SU-DHL-6 (cell line): Measurements from ENCODE around the gene CALML3.

Source experiments
- EZH2phosphoT487 ChIP-seq: fragments of 200-600 bp; sonication (generic), shearing (Covaris generic); conservative IDR thresholded peaks from 2 replicates; pipeline ENCODE4 v1.6.1; 2018; ENCODE audit warnings: mild to moderate bottlenecking, antibody characterized with exemption, low read length, moderate library complexity, mixed read lengths
- TF ChIP-seq, protein P1 (sequence below): fragments of 200-600 bp; sonication (generic); IDR thresholded peaks from one replicate; pipeline ENCODE4 v1.5.1; 2017; ENCODE audit warnings: antibody characterized with exemption, mild to moderate bottlenecking, low read length, moderate library complexity; ENCODE audit not compliant: insufficient read depth, poor library complexity, severe bottlenecking

DNA sequence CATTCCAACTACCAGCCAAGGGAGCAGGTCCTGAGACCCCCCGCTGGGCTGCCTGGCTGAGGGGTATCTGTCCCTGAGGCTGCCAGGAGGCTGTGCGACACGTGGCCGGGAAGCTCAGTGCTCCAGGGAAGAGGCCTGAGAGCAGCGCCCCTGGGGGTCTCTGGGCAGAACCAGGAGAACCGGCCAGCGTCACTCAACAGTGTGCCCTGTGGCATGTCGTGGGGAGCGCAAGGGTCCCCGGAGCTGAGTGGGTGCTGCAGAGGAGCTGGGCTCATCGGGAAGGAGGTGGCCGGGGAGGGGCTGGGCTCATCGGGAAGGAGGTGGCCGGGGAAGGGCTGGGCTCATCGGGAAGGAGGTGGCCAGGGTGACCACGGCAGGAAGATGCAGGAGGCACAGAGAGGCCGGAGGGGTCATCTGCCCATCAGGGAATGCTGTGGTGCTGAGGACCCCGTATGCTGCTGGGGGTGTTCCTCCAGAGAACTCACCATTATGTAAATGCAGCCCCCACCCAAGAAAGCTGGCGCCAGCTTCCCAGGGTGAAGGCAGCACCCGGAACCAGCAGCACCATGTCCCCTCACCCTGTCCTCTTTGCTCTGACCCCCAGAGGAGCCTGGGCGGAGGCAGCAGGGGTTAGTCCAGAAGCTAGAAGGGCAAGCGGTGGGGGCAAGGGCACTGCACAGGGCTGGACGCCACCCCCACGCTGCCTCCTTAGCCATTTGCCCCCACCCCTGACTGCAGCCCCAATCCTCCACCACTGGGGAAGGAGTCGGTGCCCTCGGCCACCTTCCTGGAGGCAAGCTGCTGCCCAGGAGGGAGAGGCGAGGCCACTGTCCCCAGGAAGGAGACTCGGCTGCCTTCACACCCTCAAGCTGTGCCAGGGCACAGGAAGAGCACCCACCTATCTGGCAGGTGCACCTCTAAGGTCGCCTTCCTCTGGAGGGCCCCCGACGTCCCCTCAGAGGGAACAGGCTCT is 33.3 kb downstream of the CALML3 start:
- TF ChIP-seq, protein P1, sequence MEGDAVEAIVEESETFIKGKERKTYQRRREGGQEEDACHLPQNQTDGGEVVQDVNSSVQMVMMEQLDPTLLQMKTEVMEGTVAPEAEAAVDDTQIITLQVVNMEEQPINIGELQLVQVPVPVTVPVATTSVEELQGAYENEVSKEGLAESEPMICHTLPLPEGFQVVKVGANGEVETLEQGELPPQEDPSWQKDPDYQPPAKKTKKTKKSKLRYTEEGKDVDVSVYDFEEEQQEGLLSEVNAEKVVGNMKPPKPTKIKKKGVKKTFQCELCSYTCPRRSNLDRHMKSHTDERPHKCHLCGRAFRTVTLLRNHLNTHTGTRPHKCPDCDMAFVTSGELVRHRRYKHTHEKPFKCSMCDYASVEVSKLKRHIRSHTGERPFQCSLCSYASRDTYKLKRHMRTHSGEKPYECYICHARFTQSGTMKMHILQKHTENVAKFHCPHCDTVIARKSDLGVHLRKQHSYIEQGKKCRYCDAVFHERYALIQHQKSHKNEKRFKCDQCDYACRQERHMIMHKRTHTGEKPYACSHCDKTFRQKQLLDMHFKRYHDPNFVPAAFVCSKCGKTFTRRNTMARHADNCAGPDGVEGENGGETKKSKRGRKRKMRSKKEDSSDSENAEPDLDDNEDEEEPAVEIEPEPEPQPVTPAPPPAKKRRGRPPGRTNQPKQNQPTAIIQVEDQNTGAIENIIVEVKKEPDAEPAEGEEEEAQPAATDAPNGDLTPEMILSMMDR: no peak
- TF ChIP-seq EZH2phosphoT487: no peak
